AG09309 (cell line): ENCODE data around the gene BAHCC1.

ENCODE experiments used
- DNase-seq: peaks from one replicate; pipeline ENCODE4 v3.0.0-alpha.2; 2010; ENCODE audit warnings: low read depth
- H3K4me3 ChIP-seq: 2 replicates; pipeline ENCODE4 v1.5.1; 2011; ENCODE audit warnings: mild to moderate bottlenecking, low read depth, low read length, moderate library complexity; ENCODE audit not compliant: control insufficient read depth
- TF ChIP-seq, protein P1 (sequence below): IDR thresholded peaks from 2 replicates; pipeline ENCODE4 v1.5.1; 2011; ENCODE audit warnings: mild to moderate bottlenecking, low read depth, low read length, inconsistent platforms; ENCODE audit not compliant: insufficient read depth, control insufficient read depth; ENCODE audit errors: missing control alignments

Gene BAHCC1

GRCh38 chr17:81411305-81411704, 16.0 kb downstream of the BAHCC1 start:
- TF ChIP-seq, protein P1, sequence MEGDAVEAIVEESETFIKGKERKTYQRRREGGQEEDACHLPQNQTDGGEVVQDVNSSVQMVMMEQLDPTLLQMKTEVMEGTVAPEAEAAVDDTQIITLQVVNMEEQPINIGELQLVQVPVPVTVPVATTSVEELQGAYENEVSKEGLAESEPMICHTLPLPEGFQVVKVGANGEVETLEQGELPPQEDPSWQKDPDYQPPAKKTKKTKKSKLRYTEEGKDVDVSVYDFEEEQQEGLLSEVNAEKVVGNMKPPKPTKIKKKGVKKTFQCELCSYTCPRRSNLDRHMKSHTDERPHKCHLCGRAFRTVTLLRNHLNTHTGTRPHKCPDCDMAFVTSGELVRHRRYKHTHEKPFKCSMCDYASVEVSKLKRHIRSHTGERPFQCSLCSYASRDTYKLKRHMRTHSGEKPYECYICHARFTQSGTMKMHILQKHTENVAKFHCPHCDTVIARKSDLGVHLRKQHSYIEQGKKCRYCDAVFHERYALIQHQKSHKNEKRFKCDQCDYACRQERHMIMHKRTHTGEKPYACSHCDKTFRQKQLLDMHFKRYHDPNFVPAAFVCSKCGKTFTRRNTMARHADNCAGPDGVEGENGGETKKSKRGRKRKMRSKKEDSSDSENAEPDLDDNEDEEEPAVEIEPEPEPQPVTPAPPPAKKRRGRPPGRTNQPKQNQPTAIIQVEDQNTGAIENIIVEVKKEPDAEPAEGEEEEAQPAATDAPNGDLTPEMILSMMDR, result no peak
- no peak for DNase-seq
- H3K4me3 ChIP-seq, result no peak overlapping the region

DNA sequence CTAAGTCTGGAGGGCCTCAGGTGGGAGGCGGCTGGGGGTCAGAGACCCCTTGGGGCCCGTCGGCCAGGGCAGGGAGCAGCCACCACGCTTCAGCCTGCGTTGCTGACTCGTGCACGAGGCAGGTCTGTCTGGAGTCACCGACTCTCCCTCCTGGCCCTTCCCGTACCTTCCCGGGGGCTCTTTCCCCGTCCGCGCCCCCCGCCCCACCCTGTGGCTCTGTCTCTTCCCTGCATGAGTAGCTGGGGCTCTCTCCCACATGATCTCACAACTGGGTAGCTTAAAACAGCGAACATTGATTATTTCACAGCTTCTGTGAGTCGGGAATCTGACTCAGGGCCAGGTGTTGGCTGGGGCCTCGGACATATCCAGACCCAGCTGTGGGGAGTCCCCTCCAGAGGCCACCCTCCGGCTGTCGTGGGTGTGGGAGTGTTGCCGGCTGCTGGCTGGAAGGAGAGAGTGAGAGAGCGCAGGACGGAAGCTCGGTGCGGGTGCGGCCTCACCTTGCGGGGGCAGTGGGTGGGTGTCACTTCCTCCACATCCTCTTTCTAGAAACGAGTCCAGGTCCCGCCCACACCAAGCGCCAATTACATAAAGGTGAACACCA, 17.3 kb downstream of the BAHCC1 start:
- no peak for DNase-seq
- TF ChIP-seq, protein P1, result no peak
- H3K4me3 ChIP-seq, result no peak overlapping the region

- TF ChIP-seq, protein P1, result no peak
- no peak overlapping the region for H3K4me3 ChIP-seq
- no peak for DNase-seq
Observed at GRCh38 chr17:81413497-81414135, 18.4 kb downstream of the BAHCC1 start.

- TF ChIP-seq, protein P1, result no peak
- no peak overlapping the region for H3K4me3 ChIP-seq
- no peak for DNase-seq
Observed at GRCh38 chr17:81414756-81415516, 19.7 kb downstream of the BAHCC1 start.

DNA sequence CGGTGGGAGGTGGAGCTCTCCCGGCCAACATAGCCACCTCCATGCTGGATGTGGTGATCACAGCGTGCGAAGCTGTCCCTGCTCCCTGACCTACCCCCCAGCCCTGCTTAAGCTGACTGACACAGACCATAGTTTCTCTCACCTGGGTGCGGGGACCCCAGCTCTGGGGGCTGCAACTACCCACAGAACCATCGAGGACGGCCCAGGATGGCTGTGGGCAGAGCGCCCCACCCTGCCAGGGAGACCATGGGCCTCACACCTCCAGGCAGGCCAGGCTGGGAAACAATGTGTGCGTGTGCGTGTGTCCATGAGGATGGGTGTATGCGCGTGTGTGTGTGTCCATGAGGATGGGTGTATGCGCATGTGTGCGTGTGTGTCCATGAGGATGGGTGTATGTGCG, 20.4 kb downstream of the BAHCC1 start:
- TF ChIP-seq, protein P1, result no peak
- DNase-seq, result no peak
- H3K4me3 ChIP-seq, result no peak overlapping the region

- DNase-seq, result no peak
- TF ChIP-seq, protein P1, result no peak
- H3K4me3 ChIP-seq, result no peak overlapping the region
Observed at GRCh38 chr17:81416612-81417011, 21.4 kb downstream of the BAHCC1 start.
